Immature natural killer cell (primary cell): ENCODE data around the gene EIF4B. TPM values are rescaled to one million over a fixed set of nuclear protein-coding genes. Genes with fewer than 3 reads are reported as not detected.

ENCODE experiments used
- DNase-seq, 3 donors: peaks; one replicate each; pipeline ENCODE4 v3.0.0; 2022; ENCODE audit warnings: mixed read lengths in 1 of 3
- H3K27ac Mint-ChIP-seq, 6 donors: one replicate each; pipeline ENCODE4 v1.8.0; 2020; ENCODE audit warnings: mixed read lengths in 6 of 6, mild to moderate bottlenecking in 5 of 6, inconsistent platforms in 4 of 6, moderate library complexity in 3 of 6
- H3K27me3 Mint-ChIP-seq, 3 donors: one replicate each; pipeline ENCODE4 v1.8.0; 2020 to 2021; ENCODE audit warnings: low read depth in 3 of 3, mild to moderate bottlenecking in 3 of 3, mixed read lengths in 3 of 3, moderate library complexity in 3 of 3, inconsistent platforms in 1 of 3
- H3K36me3 Mint-ChIP-seq, 3 donors: one replicate each; pipeline ENCODE4 v1.8.0; 2020; ENCODE audit warnings: mixed read lengths in 3 of 3, inconsistent platforms in 2 of 3, mild to moderate bottlenecking in 2 of 3
- H3K4me1 Mint-ChIP-seq, 2 donors: one replicate each; pipeline ENCODE4 v1.8.0; 2020; ENCODE audit warnings: inconsistent platforms in 2 of 2, mild to moderate bottlenecking in 2 of 2, mixed read lengths in 2 of 2, moderate library complexity in 1 of 2
- H3K4me3 Mint-ChIP-seq, 5 donors: one replicate each; pipeline ENCODE4 v1.8.0; 2020; ENCODE audit warnings: mild to moderate bottlenecking in 5 of 5, mixed read lengths in 5 of 5, inconsistent platforms in 3 of 5, moderate library complexity in 3 of 5
- H3K9me3 Mint-ChIP-seq, 6 donors: one replicate each; pipeline ENCODE4 v1.8.0; 2020; ENCODE audit warnings: mild to moderate bottlenecking in 6 of 6, mixed read lengths in 6 of 6, inconsistent platforms in 4 of 6, moderate library complexity in 3 of 6
- polyA plus RNA-seq, 3 donors: library from polyadenylated mRNA; unstranded; fragments of 300-500 nt; fragmentation: Illumina TruSeq; gene quantifications; one replicate each; pipeline ENCODE4 v1.2.3, GENCODE V29; 2021

The EIF4B gene
- polyA plus RNA-seq, 3 donors from 2014 or later = 57.2 to 83.4 (median 69.2) TPM

GRCh38 chr12:53044896-53045695, 38.8 kb downstream of the EIF4B start:
- Mint-ChIP-seq H3K36me3 (peaks cover 0 to under 1% (median 0%) of the 10 kb centered on the region in 3 donors), H3K4me3 (peak overlapping the region in 4 of 5 donors; percentile 29 to 97 (median 43)), H3K9me3 (no peaks in the 10 kb centered on the region), H3K4me1 (peaks cover 12 to 13% of the 10 kb centered on the region in 2 donors), H3K27me3 (peaks cover 5 to 11% (median 8%) of the 10 kb centered on the region in 3 donors), H3K27ac (peak overlapping the region in 1 of 6 donors; percentile 49)
- DNase-seq = no peak

DNA sequence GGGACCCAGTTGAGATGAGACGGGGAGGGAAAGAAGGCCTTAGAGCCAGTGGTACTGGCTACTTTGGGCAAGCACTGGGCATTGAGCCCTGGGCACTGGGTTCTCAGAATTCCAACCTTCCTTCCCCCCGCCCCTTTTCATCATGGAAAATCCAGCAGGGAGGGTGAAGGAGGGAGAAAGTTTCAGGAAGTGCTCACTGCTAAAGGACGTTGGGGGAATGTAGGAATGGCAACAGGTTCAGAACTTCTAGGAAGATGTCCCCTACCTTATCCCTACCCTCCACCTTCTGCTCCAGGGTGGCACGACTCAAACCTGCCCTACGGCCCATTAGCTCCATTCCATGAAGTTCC, 39.4 kb downstream of the EIF4B start:
- DNase-seq = no peak
- no peaks in the 10 kb centered on the region for H3K36me3 Mint-ChIP-seq
- H3K27me3 Mint-ChIP-seq = peaks cover 5 to 11% (median 8%) of the 10 kb centered on the region in 3 donors
- peak overlapping the region in 1 of 6 donors; percentile 75 for H3K27ac Mint-ChIP-seq
- peaks cover 12 to 13% of the 10 kb centered on the region in 2 donors for H3K4me1 Mint-ChIP-seq
- H3K9me3 Mint-ChIP-seq = no peaks in the 10 kb centered on the region
- H3K4me3 Mint-ChIP-seq = peak overlapping the region; percentile 93 to 98 (median 96)

GRCh38 chr12:53046655-53047220, 40.5 kb downstream of the EIF4B start:
- Mint-ChIP-seq H3K27ac (peak overlapping the region; percentile 57 to 92 (median 86)), H3K27me3 (peaks cover 5 to 11% (median 8%) of the 10 kb centered on the region in 3 donors), H3K4me3 (peak overlapping the region; percentile 93 to 98 (median 96)), H3K9me3 (no peaks in the 10 kb centered on the region), H3K36me3 (no peaks in the 10 kb centered on the region), H3K4me1 (peaks cover 12 to 13% of the 10 kb centered on the region in 2 donors)
- peak in 2 of 3 donors; percentile 49 to 55 for DNase-seq

DNA sequence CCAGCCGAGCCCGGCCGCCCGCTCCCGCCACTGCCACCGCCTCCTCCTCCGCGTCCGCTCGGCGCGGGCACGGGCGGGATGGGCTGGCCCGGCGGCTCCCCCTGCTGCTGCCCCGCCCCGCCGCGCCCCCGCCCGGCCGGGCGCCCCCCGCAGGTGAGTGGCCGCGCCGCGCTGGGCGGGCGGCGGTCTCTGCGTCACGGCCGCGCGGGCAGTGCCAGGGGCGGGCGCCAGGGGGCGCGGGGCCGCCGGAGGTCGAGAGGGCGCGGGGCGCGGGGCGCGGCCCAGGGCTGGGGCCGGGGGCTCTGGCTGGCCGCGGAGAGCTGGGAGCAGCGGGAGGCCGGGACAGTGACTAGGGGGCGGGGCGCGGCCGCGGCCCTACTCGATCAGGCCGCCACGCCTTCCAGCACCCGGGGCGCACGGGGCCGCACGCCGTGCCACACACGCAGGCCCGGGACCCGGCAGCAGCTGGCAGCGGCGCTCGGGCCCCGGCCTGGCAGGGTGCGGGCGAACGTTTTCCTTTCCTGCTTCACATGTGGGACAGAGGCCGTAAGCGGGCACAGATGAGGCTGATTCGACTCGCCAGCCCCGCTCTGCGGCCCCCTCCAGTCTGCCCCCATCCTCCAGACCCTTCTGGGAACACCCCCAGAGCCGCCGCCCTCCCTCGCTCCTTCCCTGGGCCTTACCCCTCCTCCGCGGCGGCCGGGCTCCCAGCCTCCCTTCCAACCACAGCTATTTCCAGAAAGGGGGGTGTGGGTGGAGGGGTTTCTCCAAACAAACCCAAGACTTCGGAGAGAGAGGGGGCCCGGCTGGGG, 41.2 kb downstream of the EIF4B start:
- no peaks in the 10 kb centered on the region for H3K9me3 Mint-ChIP-seq
- peaks cover 5 to 11% (median 8%) of the 10 kb centered on the region in 3 donors for H3K27me3 Mint-ChIP-seq
- DNase-seq = peak; percentile 67 to 76 (median 70)
- H3K4me3 Mint-ChIP-seq = peak overlapping the region in 4 of 5 donors; percentile 10 to 97 (median 62)
- no peaks in the 10 kb centered on the region for H3K36me3 Mint-ChIP-seq
- H3K27ac Mint-ChIP-seq = peak overlapping the region in 2 of 6 donors; percentile 39 to 75
- H3K4me1 Mint-ChIP-seq = peaks cover 12 to 13% of the 10 kb centered on the region in 2 donors

DNA sequence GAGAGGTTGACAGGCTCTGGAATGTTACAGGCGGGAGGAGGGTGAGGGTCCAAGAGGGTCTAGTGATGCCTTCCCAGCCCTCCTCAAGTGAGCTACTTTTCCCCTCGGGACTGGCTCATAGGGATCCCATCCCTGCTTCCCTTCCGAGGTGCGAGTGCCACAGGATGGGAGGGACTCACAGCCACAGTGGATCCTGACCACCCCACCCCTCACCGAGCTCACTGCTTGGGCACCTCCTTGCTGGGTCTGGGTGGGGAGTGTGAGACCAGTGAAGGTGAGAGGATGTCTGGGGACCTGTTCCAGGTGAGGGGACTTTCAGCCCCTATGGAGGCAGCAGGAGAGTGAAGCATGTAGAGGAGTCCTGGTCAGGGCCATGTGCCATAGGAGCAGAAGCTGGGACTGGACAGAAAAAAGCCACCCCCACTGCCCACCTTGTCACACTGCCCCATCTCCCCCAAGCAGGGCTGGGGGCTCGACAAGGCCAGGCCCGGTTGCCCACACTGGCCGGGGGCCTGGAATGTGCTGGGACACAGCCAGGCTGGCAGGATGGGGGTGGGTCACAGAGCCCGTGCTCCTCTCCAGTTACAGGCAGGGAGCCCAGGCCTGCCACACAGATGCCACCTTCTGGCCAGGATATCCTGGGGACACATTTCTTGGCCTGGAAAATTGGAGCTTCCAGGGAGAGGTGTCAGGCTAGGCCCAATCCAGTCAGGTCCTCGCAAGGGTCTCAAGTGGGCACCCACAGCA, 42.0 kb downstream of the EIF4B start:
- Mint-ChIP-seq H3K27ac (peak overlapping the region in 4 of 6 donors; percentile 22 to 57 (median 33)), H3K36me3 (no peaks in the 10 kb centered on the region), H3K4me3 (peak overlapping the region in 4 of 5 donors; percentile 43 to 72 (median 56)), H3K27me3 (peaks cover 5 to 9% (median 6%) of the 10 kb centered on the region in 3 donors), H3K4me1 (peaks cover 12% of the 10 kb centered on the region in 2 donors), H3K9me3 (no peaks in the 10 kb centered on the region)
- DNase-seq = no peak

- no peaks in the 10 kb centered on the region for H3K9me3 Mint-ChIP-seq
- H3K4me1 Mint-ChIP-seq = peaks cover 16 to 17% of the 10 kb centered on the region in 2 donors
- no peak for DNase-seq
- H3K27ac Mint-ChIP-seq = peak overlapping the region in 5 of 6 donors; percentile 26 to 61 (median 34)
- no peaks in the 10 kb centered on the region for H3K36me3 Mint-ChIP-seq
- H3K4me3 Mint-ChIP-seq = peak overlapping the region in 3 of 5 donors; percentile 13 to 33 (median 23)
- H3K27me3 Mint-ChIP-seq = peaks cover 5 to 10% (median 6%) of the 10 kb centered on the region in 3 donors
Measured at GRCh38 chr12:53048780-53049401, 42.6 kb downstream of the EIF4B start.

DNA sequence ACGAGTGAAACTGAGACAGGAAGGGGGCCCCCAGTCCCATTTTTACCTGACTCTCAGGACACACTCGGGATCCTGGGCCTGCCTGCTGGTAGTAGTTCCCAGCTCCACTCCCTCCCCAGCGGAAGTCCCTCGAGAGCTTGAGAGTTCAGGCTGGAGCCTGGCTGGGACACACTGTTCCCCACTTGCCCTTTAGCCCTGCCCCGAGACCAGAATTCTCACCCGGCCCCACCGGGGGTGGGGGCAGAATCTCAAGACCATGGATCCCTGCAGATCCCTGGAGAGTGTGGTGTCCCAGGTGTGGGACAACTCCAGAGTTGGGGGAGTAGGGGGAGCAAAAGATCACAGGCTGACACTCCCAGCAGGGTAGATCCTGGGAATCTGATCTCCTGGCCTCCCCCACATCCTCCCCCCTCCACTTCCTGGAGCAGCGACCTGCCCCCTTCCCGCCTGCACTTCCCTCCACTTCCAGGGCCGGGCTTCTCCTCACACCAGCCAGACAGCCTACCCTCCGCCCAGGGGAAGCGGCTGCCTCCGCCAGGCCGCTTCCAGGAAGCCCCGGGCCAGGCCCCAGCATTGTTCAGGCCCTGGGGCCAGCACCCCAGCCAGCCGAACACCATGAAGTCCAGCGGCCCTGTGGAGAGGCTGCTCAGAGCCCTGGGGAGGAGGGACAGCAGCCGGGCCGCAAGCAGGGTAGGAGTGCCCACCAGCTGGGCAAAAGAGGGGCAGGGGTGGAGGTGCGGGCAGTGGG, 43.5 kb downstream of the EIF4B start, which contains the start of gene TNS2:
Gene TNS2 (plus strand): TSS at position 495 of the 748 bp plus-strand sequence. CDS start 121 bp downstream, at position 616.
- Mint-ChIP-seq H3K9me3 (no peaks in the 10 kb centered on the region), H3K4me3 (peak within 1 kb of the TSS in 3 of 5 donors; percentile 13 to 33 (median 23)), H3K36me3 (no peaks in the 10 kb centered on the region), H3K27me3 (peaks cover 5 to 11% (median 6%) of the 10 kb centered on the region in 3 donors), H3K27ac (peak within 1 kb of the TSS in 5 of 6 donors; percentile 26 to 80 (median 30)), H3K4me1 (peaks cover 21 to 22% of the 10 kb centered on the region in 2 donors)
- no peak for DNase-seq

GRCh38 chr12:53050426-53051057, 44.3 kb downstream of the EIF4B start:
- Mint-ChIP-seq H3K4me1 (peaks cover 28 to 29% of the 10 kb centered on the region in 2 donors), H3K27ac (peak overlapping the region in 4 of 6 donors; percentile 14 to 80 (median 38)), H3K36me3 (no peaks in the 10 kb centered on the region), H3K9me3 (no peaks in the 10 kb centered on the region), H3K27me3 (peaks cover 2 to 10% (median 6%) of the 10 kb centered on the region in 3 donors), H3K4me3 (no peak overlapping the region)
- no peak for DNase-seq

DNA sequence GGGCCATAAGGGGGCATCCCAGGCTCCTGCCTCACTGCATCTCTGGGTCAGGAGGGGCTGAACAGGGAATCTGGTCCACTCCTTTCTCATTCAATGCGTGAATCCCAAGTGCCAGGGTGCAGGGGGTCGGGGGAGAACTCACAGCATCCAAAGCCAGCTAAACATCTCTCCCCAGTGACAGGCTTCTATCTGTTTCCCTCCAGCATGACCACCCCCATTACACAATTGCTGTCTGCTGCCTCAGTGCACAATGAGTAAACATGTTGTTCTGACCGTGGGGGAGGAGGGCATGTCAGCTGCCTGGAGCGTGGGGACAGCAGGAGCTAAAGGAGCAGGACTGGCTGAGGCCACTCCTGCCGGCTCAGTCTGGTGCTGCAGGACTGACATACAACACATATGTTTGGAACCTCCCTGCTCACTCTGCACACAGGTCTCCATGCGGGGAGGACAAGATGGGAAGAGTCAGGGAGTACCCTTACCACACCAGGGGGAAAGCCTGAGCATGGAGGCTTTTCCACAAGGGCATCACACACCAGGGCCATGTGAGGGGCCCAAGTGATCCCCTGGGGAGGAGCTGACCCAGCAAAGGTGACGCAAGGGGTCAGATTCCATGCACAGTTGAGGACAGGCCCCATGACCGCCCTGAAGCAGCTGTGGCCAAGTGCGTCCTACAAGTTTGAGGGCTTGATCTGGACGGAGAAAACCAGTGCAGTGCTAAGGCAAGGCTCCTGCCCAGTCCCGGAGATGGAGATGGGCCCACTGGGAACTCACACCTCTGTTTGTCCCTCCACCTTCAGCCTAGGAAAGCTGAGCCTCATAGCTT, 45.0 kb downstream of the EIF4B start:
- Mint-ChIP-seq H3K4me1 (peaks cover 29 to 31% of the 10 kb centered on the region in 2 donors), H3K4me3 (no peak overlapping the region), H3K27me3 (peaks cover 2 to 8% (median 2%) of the 10 kb centered on the region in 3 donors), H3K36me3 (no peaks in the 10 kb centered on the region), H3K27ac (peak overlapping the region in 2 of 6 donors; percentile 59 to 62), H3K9me3 (no peaks in the 10 kb centered on the region)
- no peak for DNase-seq

GRCh38 chr12:53051881-53052412, 45.7 kb downstream of the EIF4B start:
- H3K4me3 Mint-ChIP-seq = no peak overlapping the region
- no peaks in the 10 kb centered on the region for H3K9me3 Mint-ChIP-seq
- no peak for DNase-seq
- peaks cover 26 to 29% of the 10 kb centered on the region in 2 donors for H3K4me1 Mint-ChIP-seq
- H3K27ac Mint-ChIP-seq = peak overlapping the region in 1 of 6 donors; percentile 17
- H3K27me3 Mint-ChIP-seq = peaks cover 0 to 4% (median 0%) of the 10 kb centered on the region in 3 donors
- no peaks in the 10 kb centered on the region for H3K36me3 Mint-ChIP-seq
